ENCODE measurements around the gene C10orf88. TPM values are rescaled to one million over a fixed set of nuclear protein-coding genes. Genes with fewer than 3 reads are reported as not detected.

The C10orf88 gene
- total RNA-seq, 2 experiments from 2014 or later: 10.1 to 10.9 TPM

Other genes starting within 250 kb of the C10orf88 start
- gene CUZD1, start 108.4 kb downstream of the C10orf88 start, total RNA-seq: 1 to 10 TPM; 2.2 to 2.9 TPM
- 1 to 10 TPM; 9.6 to 9.8 TPM for gene FAM24B, start 74.6 kb downstream of the C10orf88 start, total RNA-seq
- gene FAM24A, start 43.6 kb downstream of the C10orf88 start, total RNA-seq: not detected
- 1 to 10 TPM; 4.9 to 6.3 TPM for gene PSTK, start 26.2 kb upstream of the C10orf88 start, total RNA-seq
- gene IKZF5, start 54.6 kb upstream of the C10orf88 start, total RNA-seq: 10 to 100 TPM; 19.6 to 23.1 TPM
- 10 to 100 TPM; 26.6 to 27.0 TPM for gene ACADSB, start 54.8 kb upstream of the C10orf88 start, total RNA-seq
- under 1 TPM; 0.25 to 0.42 TPM for gene HMX3, start 181.7 kb upstream of the C10orf88 start, total RNA-seq
- gene HMX2, start 193.9 kb upstream of the C10orf88 start, total RNA-seq: not detected
- gene BUB3, start 200.2 kb upstream of the C10orf88 start, total RNA-seq: 100 to 1,000 TPM; 270 to 277 TPM